ENCODE data around the gene RERE. TPM values are rescaled to one million over a fixed set of nuclear protein-coding genes. Genes with fewer than 3 reads are reported as not detected.

Gene RERE
- total and polyA plus RNA-seq, 4 donors: 116 to 434 (median 161) TPM

DNA sequence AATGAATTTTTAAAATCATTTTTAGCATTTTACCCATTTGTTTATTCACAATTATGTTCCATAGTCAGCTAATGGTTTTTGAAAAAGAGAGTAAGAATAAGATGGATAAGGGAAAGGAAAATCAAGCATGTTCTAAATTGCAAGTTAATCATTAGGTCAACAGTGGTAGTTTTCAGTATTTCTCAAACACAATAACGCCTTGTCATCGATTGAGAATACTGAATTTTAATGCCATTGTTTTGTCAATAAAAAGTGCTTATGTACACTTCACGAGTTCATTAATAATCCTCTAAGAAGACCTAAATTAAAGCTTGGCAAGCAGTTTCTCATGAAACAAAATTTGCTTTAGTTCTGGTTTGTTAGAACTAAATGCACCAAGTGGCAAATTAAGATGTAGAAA, 100.3 kb downstream of the RERE start:
- no peak for DNase-seq (ENCODE audit: low read depth in 4 of 6, low spot score in 6 of 6)
- no peaks in the 10 kb centered on the region for H3K4me1 ChIP-seq (ENCODE audit: control insufficient read depth, insufficient read depth, low read length)
- no peaks in the 10 kb centered on the region for H3K27me3 ChIP-seq (ENCODE audit: control insufficient read depth, insufficient read depth, low read length)
- no peaks in the 10 kb centered on the region for H3K36me3 ChIP-seq (ENCODE audit: control insufficient read depth, insufficient read depth, low read length)
- no peak overlapping the region for H3K4me3 ChIP-seq (ENCODE audit: low read depth, low read length)
- no CpG with 5 or more reads among the region's 3 CpGs for WGBS (ENCODE audit: insufficient coverage)
- H3K9me3 ChIP-seq (ENCODE audit: control insufficient read depth, insufficient read depth, low read length): no peaks in the 10 kb centered on the region
- H3K27ac ChIP-seq (ENCODE audit: low read depth, low read length): no peak overlapping the region

DNA sequence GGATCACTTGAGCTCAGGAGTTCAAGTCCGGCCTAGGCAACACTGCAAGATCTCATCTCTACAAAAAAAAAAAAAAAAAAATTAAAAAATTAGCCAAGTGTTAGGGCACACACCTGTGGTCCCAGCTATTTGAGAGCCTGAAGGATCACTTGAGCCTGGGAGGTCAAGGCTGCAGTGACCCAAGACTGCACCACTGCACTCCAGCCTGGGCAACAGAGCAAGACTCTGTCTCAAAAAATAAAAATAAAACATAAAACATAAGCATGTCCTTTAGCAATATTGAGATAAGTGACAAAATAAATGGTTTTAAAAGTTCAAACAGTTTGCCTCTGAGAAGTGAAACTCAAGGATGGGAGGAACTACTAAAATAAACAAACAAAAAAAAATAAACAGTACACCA, 101.2 kb downstream of the RERE start:
- H3K36me3 ChIP-seq (ENCODE audit: control insufficient read depth, insufficient read depth, low read length): no peaks in the 10 kb centered on the region
- no peaks in the 10 kb centered on the region for H3K9me3 ChIP-seq (ENCODE audit: control insufficient read depth, insufficient read depth, low read length)
- no peak overlapping the region for H3K4me3 ChIP-seq (ENCODE audit: low read depth, low read length)
- H3K27ac ChIP-seq (ENCODE audit: low read depth, low read length): no peak overlapping the region
- H3K4me1 ChIP-seq (ENCODE audit: control insufficient read depth, insufficient read depth, low read length): no peaks in the 10 kb centered on the region
- H3K27me3 ChIP-seq (ENCODE audit: control insufficient read depth, insufficient read depth, low read length): no peaks in the 10 kb centered on the region
- DNase-seq (ENCODE audit: low read depth in 4 of 6, low spot score in 6 of 6): no peak
- WGBS (ENCODE audit: insufficient coverage): no CpG with 5 or more reads among the region's 1 CpG

DNA sequence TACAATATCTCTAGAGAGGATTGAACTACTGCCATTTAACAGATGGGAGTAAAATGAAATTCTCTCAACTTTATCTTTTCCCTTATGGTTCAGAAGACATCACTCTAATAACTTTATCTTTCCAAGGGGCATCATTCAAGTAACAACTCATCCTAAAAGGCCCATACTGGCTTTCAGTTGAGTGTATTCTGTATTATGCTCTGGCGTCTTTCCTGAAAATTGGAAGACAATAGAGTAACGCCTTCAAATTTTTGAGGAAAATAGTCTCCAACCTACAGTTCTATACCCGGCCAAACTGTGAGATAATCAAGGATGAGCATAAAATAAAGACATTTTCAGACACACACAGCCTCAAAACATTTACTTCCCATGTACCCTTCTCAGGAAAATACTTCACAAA, 103.3 kb downstream of the RERE start:
- Histone ChIP-seq H3K27ac (ENCODE audit: low read depth, low read length) (no peak overlapping the region), H3K27me3 (ENCODE audit: control insufficient read depth, insufficient read depth, low read length) (no peaks in the 10 kb centered on the region), H3K4me1 (ENCODE audit: control insufficient read depth, insufficient read depth, low read length) (peaks cover 9% of the 10 kb centered on the region), H3K36me3 (ENCODE audit: control insufficient read depth, insufficient read depth, low read length) (no peaks in the 10 kb centered on the region), H3K9me3 (ENCODE audit: control insufficient read depth, insufficient read depth, low read length) (no peaks in the 10 kb centered on the region), H3K4me3 (ENCODE audit: low read depth, low read length) (no peak overlapping the region)
- WGBS (ENCODE audit: insufficient coverage): no CpG with 5 or more reads among the region's 3 CpGs
- DNase-seq (ENCODE audit: low read depth in 4 of 6, low spot score in 6 of 6): peak in 1 of 6 donors; percentile 55

DNA sequence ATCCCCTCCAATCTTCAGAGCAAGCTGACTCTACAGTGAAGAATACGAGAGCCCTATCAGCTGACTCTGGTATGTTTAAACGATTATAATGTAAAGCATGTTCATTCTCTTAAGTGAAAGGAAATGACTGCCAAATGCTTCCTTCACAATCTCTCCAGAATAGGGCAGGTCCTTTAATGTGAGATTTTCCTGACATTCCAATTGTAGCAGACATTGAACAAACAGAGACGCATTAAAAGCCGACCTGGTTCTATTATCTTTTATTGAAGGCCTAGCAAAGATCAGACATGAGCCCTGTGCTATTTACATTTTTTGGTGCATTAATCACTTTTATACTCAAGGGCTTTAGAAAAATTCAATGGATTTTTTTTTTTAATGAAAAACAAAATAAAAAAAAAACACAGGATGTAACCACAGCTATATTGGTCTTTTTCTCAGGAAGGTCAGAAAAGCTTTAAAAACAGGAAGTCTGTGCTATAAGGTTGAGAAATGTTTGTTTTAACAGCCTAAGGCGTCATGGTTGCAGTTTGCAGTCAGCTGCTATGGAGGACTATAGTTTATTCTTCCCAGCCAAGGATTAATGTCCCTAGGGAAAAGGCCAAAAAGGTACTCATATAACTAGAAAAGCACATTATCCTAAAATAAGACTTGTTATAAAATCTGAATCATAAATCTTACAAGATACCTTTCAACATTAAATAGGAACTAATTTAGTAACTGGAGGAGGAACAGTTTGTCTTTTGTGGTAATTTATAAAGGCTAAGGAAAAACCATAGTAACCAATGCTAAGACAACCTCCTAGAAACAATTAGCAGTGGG, 104.8 kb downstream of the RERE start:
- no CpG with 5 or more reads among the region's 5 CpGs for WGBS (ENCODE audit: insufficient coverage)
- Histone ChIP-seq H3K4me1 (ENCODE audit: control insufficient read depth, insufficient read depth, low read length) (peaks cover 11% of the 10 kb centered on the region), H3K9me3 (ENCODE audit: control insufficient read depth, insufficient read depth, low read length) (no peaks in the 10 kb centered on the region), H3K4me3 (ENCODE audit: low read depth, low read length) (no peak overlapping the region), H3K27ac (ENCODE audit: low read depth, low read length) (peak overlapping the region; percentile 50), H3K27me3 (ENCODE audit: control insufficient read depth, insufficient read depth, low read length) (no peaks in the 10 kb centered on the region), H3K36me3 (ENCODE audit: control insufficient read depth, insufficient read depth, low read length) (no peaks in the 10 kb centered on the region)
- DNase-seq (ENCODE audit: low read depth in 4 of 6, low spot score in 6 of 6): peak in 2 of 6 donors; percentile 62 to 80

DNA sequence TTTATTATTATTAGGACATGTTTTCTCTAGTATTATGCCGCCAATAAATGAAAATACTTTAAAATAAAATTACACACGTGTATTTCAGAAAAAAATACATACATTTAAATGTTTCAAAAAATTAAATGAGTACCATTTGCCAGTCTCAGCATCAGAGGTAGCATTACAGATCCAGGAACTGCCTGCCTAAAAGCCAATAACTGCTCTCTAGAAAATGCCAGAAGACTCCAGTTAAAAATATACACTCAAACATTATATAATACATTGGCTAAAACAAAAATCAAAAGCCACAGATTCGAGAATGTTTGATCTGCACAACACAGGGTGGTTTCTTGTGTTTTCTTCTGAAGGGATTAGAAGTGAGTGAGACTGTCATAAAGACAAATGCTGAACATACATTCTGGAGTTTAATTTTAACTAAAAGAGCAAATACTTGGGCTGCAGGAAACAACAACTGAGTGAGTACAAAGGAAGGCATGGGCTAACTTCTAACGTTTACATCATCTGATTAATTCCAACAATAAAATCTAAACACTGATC, 105.5 kb downstream of the RERE start:
- Histone ChIP-seq H3K36me3 (ENCODE audit: control insufficient read depth, insufficient read depth, low read length) (no peaks in the 10 kb centered on the region), H3K27ac (ENCODE audit: low read depth, low read length) (peak overlapping the region; percentile 50), H3K9me3 (ENCODE audit: control insufficient read depth, insufficient read depth, low read length) (no peaks in the 10 kb centered on the region), H3K4me1 (ENCODE audit: control insufficient read depth, insufficient read depth, low read length) (peaks cover 11% of the 10 kb centered on the region), H3K4me3 (ENCODE audit: low read depth, low read length) (no peak overlapping the region), H3K27me3 (ENCODE audit: control insufficient read depth, insufficient read depth, low read length) (no peaks in the 10 kb centered on the region)
- no peak for DNase-seq (ENCODE audit: low read depth in 4 of 6, low spot score in 6 of 6)
- WGBS (ENCODE audit: insufficient coverage): no CpG with 5 or more reads among the region's 4 CpGs

DNA sequence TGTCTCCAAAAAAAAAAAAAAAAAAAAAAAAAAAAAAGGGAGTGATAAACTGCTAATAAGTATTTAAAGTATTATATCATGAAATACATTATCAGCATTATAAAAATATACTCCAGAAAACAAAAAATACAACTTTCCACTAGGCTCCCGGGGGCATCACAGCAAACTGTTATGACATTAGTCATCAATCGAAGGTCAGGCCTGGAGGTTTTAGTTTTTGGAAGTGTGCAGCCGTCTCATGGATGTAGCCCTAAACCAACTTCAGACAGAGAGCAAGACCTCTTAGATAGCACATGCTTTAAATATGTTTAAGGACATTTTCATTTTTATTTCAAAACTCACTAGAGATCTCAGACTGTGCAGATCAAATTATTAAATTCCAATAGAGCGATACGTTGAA, 106.3 kb downstream of the RERE start:
- DNase-seq (ENCODE audit: low read depth in 4 of 6, low spot score in 6 of 6): no peak
- H3K4me1 ChIP-seq (ENCODE audit: control insufficient read depth, insufficient read depth, low read length): peaks cover 11% of the 10 kb centered on the region
- no peaks in the 10 kb centered on the region for H3K36me3 ChIP-seq (ENCODE audit: control insufficient read depth, insufficient read depth, low read length)
- no peaks in the 10 kb centered on the region for H3K9me3 ChIP-seq (ENCODE audit: control insufficient read depth, insufficient read depth, low read length)
- no peak overlapping the region for H3K4me3 ChIP-seq (ENCODE audit: low read depth, low read length)
- WGBS (ENCODE audit: insufficient coverage): no CpG with 5 or more reads among the region's 5 CpGs
- peak overlapping the region; percentile 50 for H3K27ac ChIP-seq (ENCODE audit: low read depth, low read length)
- H3K27me3 ChIP-seq (ENCODE audit: control insufficient read depth, insufficient read depth, low read length): no peaks in the 10 kb centered on the region

DNA sequence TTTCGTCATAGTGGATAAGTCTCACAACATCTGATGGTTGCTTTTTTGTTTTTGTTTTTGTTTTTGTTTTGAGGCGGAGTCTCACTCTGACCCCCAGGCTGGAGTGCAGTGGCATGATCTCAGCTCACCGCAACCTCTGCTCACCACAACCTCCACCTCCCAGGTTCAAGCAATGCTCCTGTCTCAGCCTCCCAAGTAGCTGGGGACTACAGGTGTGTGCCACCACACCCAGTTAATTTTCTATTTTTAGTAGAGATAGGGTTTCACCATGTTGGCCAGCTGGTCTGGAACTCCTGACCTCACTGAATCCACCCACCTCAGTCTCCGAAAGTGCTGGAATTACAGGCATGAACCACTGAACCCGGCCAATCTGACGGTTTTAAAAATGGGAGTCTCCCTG, 109.2 kb downstream of the RERE start:
- Histone ChIP-seq H3K4me3 (ENCODE audit: low read depth, low read length) (no peak overlapping the region), H3K27me3 (ENCODE audit: control insufficient read depth, insufficient read depth, low read length) (no peaks in the 10 kb centered on the region), H3K9me3 (ENCODE audit: control insufficient read depth, insufficient read depth, low read length) (no peaks in the 10 kb centered on the region), H3K36me3 (ENCODE audit: control insufficient read depth, insufficient read depth, low read length) (no peaks in the 10 kb centered on the region), H3K27ac (ENCODE audit: low read depth, low read length) (no peak overlapping the region), H3K4me1 (ENCODE audit: control insufficient read depth, insufficient read depth, low read length) (peaks cover 14% of the 10 kb centered on the region)
- no CpG with 5 or more reads among the region's 6 CpGs for WGBS (ENCODE audit: insufficient coverage)
- no peak for DNase-seq (ENCODE audit: low read depth in 4 of 6, low spot score in 6 of 6)

DNA sequence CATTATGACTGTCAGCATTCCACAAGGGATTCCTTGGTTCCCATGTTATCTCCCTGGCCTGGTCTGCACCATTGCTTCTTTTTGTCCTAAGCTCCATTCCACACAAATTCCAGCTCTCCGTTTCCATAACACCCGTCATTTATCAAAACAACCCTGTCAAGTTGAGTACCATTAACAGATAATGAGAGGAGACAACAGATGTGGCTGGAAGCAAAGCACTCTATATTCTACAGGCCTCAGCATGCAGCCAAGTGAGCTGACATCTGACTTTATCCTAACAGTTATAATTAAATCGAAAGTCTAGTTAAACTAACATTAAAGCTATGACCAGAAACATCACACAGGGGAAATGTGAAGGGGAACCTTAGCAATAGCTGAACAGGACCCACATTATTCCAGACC, 110.4 kb downstream of the RERE start:
- Histone ChIP-seq H3K4me1 (ENCODE audit: control insufficient read depth, insufficient read depth, low read length) (peaks cover 14% of the 10 kb centered on the region), H3K9me3 (ENCODE audit: control insufficient read depth, insufficient read depth, low read length) (no peaks in the 10 kb centered on the region), H3K36me3 (ENCODE audit: control insufficient read depth, insufficient read depth, low read length) (no peaks in the 10 kb centered on the region), H3K27ac (ENCODE audit: low read depth, low read length) (peak overlapping the region; percentile 10), H3K27me3 (ENCODE audit: control insufficient read depth, insufficient read depth, low read length) (no peaks in the 10 kb centered on the region), H3K4me3 (ENCODE audit: low read depth, low read length) (no peak overlapping the region)
- no CpG with 5 or more reads among the region's 3 CpGs for WGBS (ENCODE audit: insufficient coverage)
- peak in 2 of 6 donors; percentile 69 to 82 for DNase-seq (ENCODE audit: low read depth in 4 of 6, low spot score in 6 of 6)

DNA sequence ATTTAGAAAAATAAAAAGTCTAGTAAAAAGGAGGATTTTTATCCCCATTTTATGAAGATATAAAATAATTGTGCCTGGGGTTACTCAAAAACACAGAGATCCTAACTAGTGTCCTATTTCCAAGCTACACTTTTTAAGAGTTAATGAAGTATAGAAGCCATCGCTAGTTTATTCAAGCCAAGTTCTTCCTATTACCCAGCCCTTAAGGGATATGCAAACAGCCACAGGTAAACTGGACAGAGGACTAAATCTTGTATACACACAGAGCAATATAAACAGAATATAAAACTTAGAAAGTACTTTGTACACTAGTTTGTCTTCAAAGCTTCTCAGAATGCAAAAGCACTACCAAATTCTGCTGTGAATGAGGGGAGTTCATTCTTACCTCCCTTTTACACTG, 111.1 kb downstream of the RERE start:
- H3K27me3 ChIP-seq (ENCODE audit: control insufficient read depth, insufficient read depth, low read length): no peaks in the 10 kb centered on the region
- no peaks in the 10 kb centered on the region for H3K9me3 ChIP-seq (ENCODE audit: control insufficient read depth, insufficient read depth, low read length)
- H3K27ac ChIP-seq (ENCODE audit: low read depth, low read length): no peak overlapping the region
- H3K4me1 ChIP-seq (ENCODE audit: control insufficient read depth, insufficient read depth, low read length): peaks cover 14% of the 10 kb centered on the region
- DNase-seq (ENCODE audit: low read depth in 4 of 6, low spot score in 6 of 6): no peak
- H3K4me3 ChIP-seq (ENCODE audit: low read depth, low read length): no peak overlapping the region
- WGBS (ENCODE audit: insufficient coverage): no CpG with 5 or more reads among the region's 1 CpG
- no peaks in the 10 kb centered on the region for H3K36me3 ChIP-seq (ENCODE audit: control insufficient read depth, insufficient read depth, low read length)
